HG03135 (cell line): Measurements from ENCODE around the gene ZNF385A.

Experiments used
- ATAC-seq: cut with Tn5 transposase; IDR thresholded peaks from one replicate; pipeline ENCODE4 v1.9.1; 2021; ENCODE audit warnings: mild to moderate bottlenecking, moderate library complexity; ENCODE audit not compliant: unreplicated experiment

Gene ZNF385A

GRCh38 chr12:54416687-54417603 lies 32.4 kb upstream of the ZNF385A start:
- no peak for ATAC-seq

- no peak for ATAC-seq
These were observed 30.8 kb upstream of the ZNF385A start for GRCh38 chr12:54415221-54415929.

- ATAC-seq: peak; percentile 69
These were observed 29.0 kb upstream of the ZNF385A start for GRCh38 chr12:54413284-54414190.

- ATAC-seq: peak; percentile 33
These were observed 28.3 kb upstream of the ZNF385A start for GRCh38 chr12:54412786-54413185.

- no peak for ATAC-seq
These were observed 27.8 kb upstream of the ZNF385A start for GRCh38 chr12:54412348-54412747.

GRCh38 chr12:54411391-54412241 lies 27.1 kb upstream of the ZNF385A start:
- ATAC-seq: no peak

GRCh38 chr12:54409267-54409666 lies 24.7 kb upstream of the ZNF385A start:
- ATAC-seq: no peak

GRCh38 chr12:54407183-54407905 lies 22.8 kb upstream of the ZNF385A start:
- no peak for ATAC-seq

GRCh38 chr12:54405573-54405972 lies 21.0 kb upstream of the ZNF385A start:
- no peak for ATAC-seq

GRCh38 chr12:54405106-54405505 lies 20.6 kb upstream of the ZNF385A start:
- ATAC-seq: no peak

- ATAC-seq: no peak
These were observed 19.8 kb upstream of the ZNF385A start for GRCh38 chr12:54404061-54405004.

GRCh38 chr12:54401119-54401518 lies 16.6 kb upstream of the ZNF385A start:
- ATAC-seq: no peak

GRCh38 chr12:54398995-54399793 lies 14.7 kb upstream of the ZNF385A start:
- peak; percentile 78 for ATAC-seq

GRCh38 chr12:54398218-54398617 lies 13.7 kb upstream of the ZNF385A start:
- no peak for ATAC-seq

- ATAC-seq: no peak
These were observed 12.6 kb upstream of the ZNF385A start for GRCh38 chr12:54397157-54397556.

- no peak for ATAC-seq
These were observed 11.0 kb upstream of the ZNF385A start for GRCh38 chr12:54395545-54395944.

GRCh38 chr12:54394986-54395385 lies 10.5 kb upstream of the ZNF385A start:
- ATAC-seq: no peak
